Central memory CD8-positive, alpha-beta T cell (primary cell): ENCODE data around the gene PDE4D.

Experiments
- ATAC-seq: fragments of 150-1000 bp; cut with Tn5 transposase; replicated peaks from 2 replicates; pipeline ENCODE4 v1.10.0; 2022; ENCODE audit warnings: mild to moderate bottlenecking, moderate FRiP score, moderate number of reproducible peaks; ENCODE audit not compliant: poor library complexity, severe bottlenecking; ENCODE audit errors: extremely low read depth
- DNase-seq, 2 donors: peaks; one replicate each; pipeline ENCODE4 v3.0.0; 2021; ENCODE audit warnings: low spot score in 2 of 2
- H3K27ac Mint-ChIP-seq: one replicate; pipeline ENCODE4 v1.8.0; 2022; ENCODE audit warnings: low read depth, mild to moderate bottlenecking, moderate library complexity, mixed read lengths
- H3K27me3 Mint-ChIP-seq: one replicate; pipeline ENCODE4 v1.8.0; 2022; ENCODE audit warnings: mixed read lengths
- H3K36me3 Mint-ChIP-seq: one replicate; pipeline ENCODE4 v1.8.0; 2022; ENCODE audit warnings: mild to moderate bottlenecking, moderate library complexity, mixed read lengths; ENCODE audit not compliant: insufficient read depth
- H3K4me1 Mint-ChIP-seq: one replicate; pipeline ENCODE4 v1.8.0; 2022; ENCODE audit warnings: mixed read lengths
- H3K4me3 Mint-ChIP-seq: one replicate; pipeline ENCODE4 v1.8.0; 2022; ENCODE audit warnings: mild to moderate bottlenecking, moderate library complexity, mixed read lengths
- H3K9me3 Mint-ChIP-seq: one replicate; pipeline ENCODE4 v1.8.0; 2022; ENCODE audit warnings: mixed read lengths

PDE4D gene

GRCh38 chr5:59151162-59151889, 742.2 kb downstream of the PDE4D start:
- Mint-ChIP-seq H3K4me1 (peaks cover 12% of the 10 kb centered on the region), H3K4me3 (no peak overlapping the region), H3K9me3 (no peaks in the 10 kb centered on the region), H3K27me3 (no peaks in the 10 kb centered on the region), H3K27ac (peak overlapping the region; percentile 20), H3K36me3 (no peaks in the 10 kb centered on the region)
- no peak for ATAC-seq
- DNase-seq = no peak

- Mint-ChIP-seq H3K4me3 (no peak overlapping the region), H3K9me3 (no peaks in the 10 kb centered on the region), H3K27ac (no peak overlapping the region), H3K27me3 (no peaks in the 10 kb centered on the region), H3K4me1 (peaks cover 12% of the 10 kb centered on the region), H3K36me3 (no peaks in the 10 kb centered on the region)
- DNase-seq (no peak), ATAC-seq (no peak)
These were observed 743.7 kb downstream of the PDE4D start for GRCh38 chr5:59149827-59150226.

GRCh38 chr5:59149271-59149670, 744.3 kb downstream of the PDE4D start:
- Mint-ChIP-seq H3K36me3 (no peaks in the 10 kb centered on the region), H3K4me3 (no peak overlapping the region), H3K9me3 (no peaks in the 10 kb centered on the region), H3K27ac (no peak overlapping the region), H3K4me1 (peaks cover 12% of the 10 kb centered on the region), H3K27me3 (no peaks in the 10 kb centered on the region)
- no peak for ATAC-seq
- DNase-seq = no peak

GRCh38 chr5:59146729-59147128, 746.8 kb downstream of the PDE4D start:
- ATAC-seq = no peak
- Mint-ChIP-seq H3K4me1 (peaks cover 4% of the 10 kb centered on the region), H3K4me3 (no peak overlapping the region), H3K27me3 (no peaks in the 10 kb centered on the region), H3K9me3 (no peaks in the 10 kb centered on the region), H3K27ac (no peak overlapping the region), H3K36me3 (no peaks in the 10 kb centered on the region)
- DNase-seq = no peak

GRCh38 chr5:59143926-59144333, 749.6 kb downstream of the PDE4D start:
- no peak for DNase-seq
- Mint-ChIP-seq H3K4me1 (no peaks in the 10 kb centered on the region), H3K4me3 (no peak overlapping the region), H3K9me3 (no peaks in the 10 kb centered on the region), H3K27me3 (no peaks in the 10 kb centered on the region), H3K36me3 (no peaks in the 10 kb centered on the region), H3K27ac (no peak overlapping the region)
- no peak for ATAC-seq

- Mint-ChIP-seq H3K27ac (no peak overlapping the region), H3K9me3 (no peaks in the 10 kb centered on the region)
These were observed 750.6 kb downstream of the PDE4D start for GRCh38 chr5:59142927-59143326.

GRCh38 chr5:59142138-59142537, 751.4 kb downstream of the PDE4D start:
- no peaks in the 10 kb centered on the region for H3K9me3 Mint-ChIP-seq

More at GRCh38 chr5:59142927-59143326, 750.6 kb downstream of the PDE4D start:
- Mint-ChIP-seq H3K4me3 (no peak overlapping the region), H3K27me3 (no peaks in the 10 kb centered on the region), H3K36me3 (no peaks in the 10 kb centered on the region), H3K4me1 (no peaks in the 10 kb centered on the region)
- no peak for DNase-seq
- no peak for ATAC-seq

GRCh38 chr5:59140133-59140532, 753.4 kb downstream of the PDE4D start:
- no peak overlapping the region for H3K4me3 Mint-ChIP-seq
- H3K9me3 Mint-ChIP-seq = no peaks in the 10 kb centered on the region
- ATAC-seq (no peak), DNase-seq (no peak)
- no peaks in the 10 kb centered on the region for H3K36me3 Mint-ChIP-seq
- no peak overlapping the region for H3K27ac Mint-ChIP-seq
- no peaks in the 10 kb centered on the region for H3K27me3 Mint-ChIP-seq
- H3K4me1 Mint-ChIP-seq = no peaks in the 10 kb centered on the region

More at GRCh38 chr5:59142138-59142537, 751.4 kb downstream of the PDE4D start:
- H3K27me3 Mint-ChIP-seq = no peaks in the 10 kb centered on the region
- no peaks in the 10 kb centered on the region for H3K4me1 Mint-ChIP-seq
- ATAC-seq = no peak
- H3K4me3 Mint-ChIP-seq = no peak overlapping the region
- H3K36me3 Mint-ChIP-seq = no peaks in the 10 kb centered on the region
- no peak overlapping the region for H3K27ac Mint-ChIP-seq
- DNase-seq = no peak

GRCh38 chr5:59139695-59140094, 753.8 kb downstream of the PDE4D start:
- DNase-seq = no peak
- Mint-ChIP-seq H3K27me3 (no peaks in the 10 kb centered on the region), H3K4me1 (no peaks in the 10 kb centered on the region), H3K36me3 (no peaks in the 10 kb centered on the region), H3K27ac (no peak overlapping the region), H3K4me3 (no peak overlapping the region), H3K9me3 (no peaks in the 10 kb centered on the region)
- ATAC-seq = no peak

GRCh38 chr5:59138509-59138908, 755.0 kb downstream of the PDE4D start:
- H3K27ac Mint-ChIP-seq = no peak overlapping the region

GRCh38 chr5:59137846-59138245, 755.7 kb downstream of the PDE4D start:
- ATAC-seq (no peak), DNase-seq (no peak)
- Mint-ChIP-seq H3K36me3 (no peaks in the 10 kb centered on the region), H3K4me3 (no peak overlapping the region), H3K9me3 (no peaks in the 10 kb centered on the region), H3K27me3 (no peaks in the 10 kb centered on the region), H3K27ac (no peak overlapping the region), H3K4me1 (no peaks in the 10 kb centered on the region)

More at GRCh38 chr5:59138509-59138908, 755.0 kb downstream of the PDE4D start:
- DNase-seq (no peak), ATAC-seq (no peak)
- H3K27me3 Mint-ChIP-seq = no peaks in the 10 kb centered on the region
- H3K4me1 Mint-ChIP-seq = no peaks in the 10 kb centered on the region
- H3K36me3 Mint-ChIP-seq = no peaks in the 10 kb centered on the region
- H3K4me3 Mint-ChIP-seq = no peak overlapping the region
- H3K9me3 Mint-ChIP-seq = no peaks in the 10 kb centered on the region

- Mint-ChIP-seq H3K4me1 (no peaks in the 10 kb centered on the region), H3K36me3 (no peaks in the 10 kb centered on the region), H3K9me3 (no peaks in the 10 kb centered on the region), H3K4me3 (no peak overlapping the region), H3K27me3 (no peaks in the 10 kb centered on the region), H3K27ac (no peak overlapping the region)
- no peak for ATAC-seq
- DNase-seq = no peak
These were observed 757.0 kb downstream of the PDE4D start for GRCh38 chr5:59136549-59136948.

GRCh38 chr5:59134471-59135163, 758.9 kb downstream of the PDE4D start:
- Mint-ChIP-seq H3K4me1 (no peaks in the 10 kb centered on the region), H3K4me3 (no peak overlapping the region), H3K9me3 (no peaks in the 10 kb centered on the region), H3K36me3 (no peaks in the 10 kb centered on the region), H3K27ac (no peak overlapping the region), H3K27me3 (no peaks in the 10 kb centered on the region)
- ATAC-seq (no peak), DNase-seq (no peak)
